Middle frontal gyrus (tissue), 1 donor: ENCODE data around the gene CFAP119.

ENCODE experiments used
- DNase-seq: peaks from one replicate; pipeline ENCODE4 v3.0.0-alpha.2; 2015; ENCODE audit warnings: low spot score; ENCODE audit errors: extremely low spot score

The CFAP119 gene

GRCh38 chr16:30782486-30783279 is 20.8 kb upstream of the CFAP119 start:
- DNase-seq, result no peak

GRCh38 chr16:30780549-30780948 is 18.7 kb upstream of the CFAP119 start:
- DNase-seq, result no peak

- DNase-seq, result no peak
Observed at GRCh38 chr16:30780021-30780420, 18.2 kb upstream of the CFAP119 start.

- no peak for DNase-seq
Observed at GRCh38 chr16:30779596-30779995, 17.7 kb upstream of the CFAP119 start.

- DNase-seq, result no peak
Observed at GRCh38 chr16:30778549-30779244, 16.8 kb upstream of the CFAP119 start.

DNA sequence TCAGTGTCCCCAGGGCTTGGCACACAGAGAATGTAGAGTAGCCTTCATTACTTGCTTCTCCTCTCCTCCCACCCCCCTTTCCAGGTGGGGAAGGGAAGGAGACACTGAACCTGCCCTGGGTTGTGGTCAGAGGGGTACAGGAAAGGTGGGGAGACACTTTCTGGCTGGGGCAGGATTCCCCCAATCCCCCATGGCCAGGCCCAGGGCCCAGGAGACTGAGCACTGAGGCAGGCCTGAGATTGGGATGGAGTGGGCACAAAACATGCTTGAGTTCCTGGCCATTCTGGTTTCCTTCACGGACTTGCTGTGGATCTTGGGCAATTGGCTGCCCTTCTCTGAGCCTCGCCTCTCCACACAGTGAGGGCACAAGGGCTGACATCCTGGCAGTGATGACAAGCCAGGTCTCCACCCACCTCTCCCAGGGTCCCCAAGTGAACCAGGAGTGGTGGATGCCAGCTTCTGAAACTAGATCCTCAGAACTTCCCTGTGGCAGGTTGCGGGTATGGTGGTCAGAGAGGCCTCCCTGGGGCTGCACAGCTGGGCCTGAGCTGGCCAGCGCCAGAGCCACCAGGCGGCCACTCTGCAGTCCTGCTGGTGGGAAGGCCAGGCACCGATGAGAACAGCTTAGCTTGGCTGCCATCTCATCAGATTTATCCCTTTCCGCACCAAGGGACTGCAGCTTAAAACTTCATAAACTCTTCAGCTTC is 15.9 kb upstream of the CFAP119 start:
- no peak for DNase-seq

- DNase-seq, result peak; percentile 74
Observed at GRCh38 chr16:30775392-30776188, 13.7 kb upstream of the CFAP119 start.

DNA sequence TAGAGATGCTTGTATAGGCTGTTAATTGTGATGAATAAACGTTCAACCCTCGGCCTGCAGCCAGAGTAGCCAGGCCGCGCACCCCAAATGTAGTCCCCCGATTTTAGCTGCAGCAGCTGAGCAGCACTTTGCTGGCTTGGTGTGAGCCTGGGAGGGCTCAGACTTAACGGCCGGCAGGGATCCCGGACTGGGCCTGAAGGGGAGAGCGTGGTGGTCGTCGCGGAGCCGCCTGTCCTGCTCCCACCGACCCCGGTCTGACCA is 13.2 kb upstream of the CFAP119 start:
- DNase-seq, result no peak

DNA sequence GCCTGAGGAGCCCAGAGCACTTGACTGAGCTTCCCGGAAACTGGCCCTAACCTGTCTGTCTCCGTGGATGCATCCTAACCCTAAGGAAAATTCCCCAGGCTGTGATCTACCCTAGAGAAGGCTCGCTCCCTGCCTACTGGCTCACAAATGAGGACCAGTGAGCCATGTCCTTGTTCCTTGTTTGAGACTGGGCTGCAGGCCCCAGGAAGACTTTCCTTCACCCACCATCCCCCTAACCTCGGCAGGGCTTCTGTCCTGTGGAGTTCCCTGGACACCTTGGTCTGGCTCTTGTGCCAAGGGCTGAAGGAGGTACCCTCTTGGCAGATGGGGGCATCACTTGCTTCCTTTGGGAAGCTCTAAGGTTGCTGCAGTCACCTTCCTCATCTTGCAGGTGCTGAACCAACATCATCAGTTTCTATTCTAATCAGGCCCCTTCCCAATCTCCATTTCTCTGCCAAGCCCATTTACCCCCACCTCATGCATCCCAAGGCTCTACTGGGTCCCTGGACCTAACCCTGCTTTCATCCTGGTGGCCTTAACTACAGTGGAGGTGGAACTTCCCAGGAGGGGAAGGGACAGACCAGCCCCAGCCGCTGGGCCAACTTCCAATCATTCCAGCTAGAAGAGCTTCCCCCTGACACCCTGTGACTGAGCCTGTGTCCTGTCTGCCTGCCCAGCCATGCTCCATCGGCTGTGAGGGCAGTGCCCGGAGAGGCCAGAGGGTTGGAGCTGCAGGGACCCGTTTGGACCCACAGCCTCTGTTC is 12.7 kb upstream of the CFAP119 start:
- no peak for DNase-seq

DNA sequence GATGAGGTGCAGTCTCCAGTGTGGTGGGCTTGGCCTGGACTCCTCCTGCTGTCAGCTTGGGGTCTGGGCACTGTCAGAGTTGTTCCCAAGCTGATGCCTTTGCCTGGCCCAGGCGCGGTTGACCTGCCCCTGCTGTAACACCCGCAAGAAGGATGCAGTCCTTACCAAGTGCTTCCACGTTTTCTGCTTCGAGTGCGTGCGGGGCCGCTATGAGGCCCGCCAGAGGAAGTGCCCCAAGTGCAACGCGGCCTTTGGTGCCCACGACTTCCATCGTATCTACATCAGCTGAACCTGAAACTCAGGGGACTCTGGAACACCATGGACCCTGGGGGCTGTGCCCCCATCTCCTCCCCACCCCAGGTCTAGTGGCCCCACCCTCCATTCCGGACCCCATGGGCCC is 12.0 kb upstream of the CFAP119 start:
- no peak for DNase-seq

DNA sequence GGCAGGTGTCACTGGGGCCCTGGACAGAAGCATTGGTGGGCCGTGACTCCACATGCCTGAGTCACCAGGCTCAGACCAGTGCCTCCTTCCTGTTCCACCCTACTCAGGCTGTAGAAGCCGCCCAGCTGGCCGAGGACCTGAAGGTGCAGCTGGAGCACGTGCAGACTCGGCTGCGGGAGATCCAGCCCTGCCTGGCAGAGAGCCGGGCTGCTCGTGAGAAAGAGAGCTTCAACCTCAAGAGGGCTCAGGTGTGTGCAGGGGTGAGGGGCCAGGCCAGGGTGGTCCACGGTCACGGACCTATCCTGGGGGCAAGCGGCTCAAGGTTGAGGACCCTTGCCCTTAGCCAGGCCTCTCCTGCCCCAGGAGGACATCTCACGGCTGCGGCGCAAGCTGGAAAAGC is 9.9 kb upstream of the CFAP119 start:
- no peak for DNase-seq

DNA sequence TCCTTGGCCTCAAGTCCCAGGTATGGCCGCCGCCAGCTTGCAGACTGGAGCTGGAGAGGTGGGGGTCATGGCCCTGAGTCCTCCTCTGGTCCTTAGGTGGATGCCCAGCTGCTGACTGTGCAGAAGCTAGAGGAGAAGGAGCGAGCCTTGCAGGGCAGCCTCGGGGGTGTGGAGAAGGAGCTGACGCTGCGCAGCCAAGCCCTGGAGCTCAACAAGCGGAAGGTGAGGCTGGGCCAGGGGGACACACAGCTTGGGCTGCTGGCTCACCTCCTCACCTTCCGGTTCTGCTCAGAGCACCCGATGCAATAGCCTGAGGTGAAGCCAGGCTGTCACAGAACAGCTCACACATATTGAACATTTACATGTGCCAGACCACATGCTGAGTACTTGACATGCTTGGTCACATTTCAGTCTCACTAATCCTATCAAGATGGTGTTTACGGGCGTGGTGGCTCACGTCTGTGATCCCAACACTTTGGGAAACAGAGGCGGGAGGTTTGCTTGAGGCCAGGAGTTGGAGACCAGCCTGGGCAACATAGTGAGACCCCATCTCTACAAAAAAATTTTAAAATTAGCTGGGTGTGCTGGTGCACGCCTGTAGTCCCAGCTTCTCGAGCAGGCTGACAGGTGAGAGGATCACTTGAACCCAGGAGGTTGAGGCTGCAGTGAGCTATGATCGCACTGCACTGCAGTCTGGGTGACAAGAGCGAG is 7.7 kb upstream of the CFAP119 start:
- no peak for DNase-seq

- DNase-seq, result no peak
Observed at GRCh38 chr16:30768583-30769181, 6.8 kb upstream of the CFAP119 start.

DNA sequence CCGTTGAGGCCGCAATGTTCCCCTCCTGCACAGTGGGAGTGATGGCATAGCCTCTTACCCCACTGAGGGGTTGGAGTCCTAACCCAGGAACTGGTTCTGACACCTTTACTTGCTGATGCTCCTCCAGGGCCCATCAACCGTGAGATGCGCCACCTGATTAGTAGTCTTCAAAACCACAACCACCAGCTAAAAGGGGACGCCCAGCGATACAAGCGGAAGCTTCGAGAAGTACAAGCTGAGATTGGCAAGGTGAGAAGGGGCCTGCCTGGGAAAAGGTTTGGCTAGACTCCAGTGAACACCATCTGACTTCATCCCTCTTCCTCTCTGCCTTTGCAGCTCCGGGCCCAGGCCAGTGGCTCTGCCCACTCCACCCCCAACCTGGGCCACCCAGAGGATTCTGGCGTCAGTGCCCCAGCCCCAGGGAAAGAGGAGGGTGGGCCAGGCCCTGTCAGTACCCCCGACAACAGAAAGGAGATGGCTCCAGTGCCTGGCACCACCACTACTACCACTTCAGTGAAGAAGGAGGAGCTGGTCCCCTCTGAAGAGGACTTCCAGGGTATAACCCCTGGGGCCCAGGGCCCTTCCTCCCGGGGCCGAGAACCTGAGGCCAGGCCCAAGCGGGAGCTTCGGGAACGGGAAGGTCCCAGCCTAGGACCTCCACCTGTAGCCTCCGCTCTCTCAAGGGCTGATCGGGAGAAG is 6.1 kb upstream of the CFAP119 start:
- DNase-seq, result no peak

DNA sequence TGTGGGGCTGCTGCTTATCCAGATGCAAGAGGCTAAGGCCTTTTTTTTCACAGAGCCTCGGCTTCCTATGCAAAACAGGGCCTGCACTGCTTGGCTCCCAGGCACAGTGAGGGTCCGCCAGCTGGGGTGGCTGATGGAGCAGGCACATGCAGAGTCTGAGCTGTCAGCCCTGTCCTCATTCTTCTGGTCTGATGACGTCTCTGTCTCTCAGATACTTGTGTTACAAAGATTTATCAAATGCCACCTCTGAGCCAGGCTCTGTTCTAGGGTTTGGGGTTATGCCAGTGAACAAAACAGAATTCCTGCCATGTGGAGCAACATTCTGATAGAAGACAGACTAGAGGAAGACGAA is 5.0 kb upstream of the CFAP119 start:
- no peak for DNase-seq

GRCh38 chr16:30766206-30766932 is 4.5 kb upstream of the CFAP119 start:
- no peak for DNase-seq

DNA sequence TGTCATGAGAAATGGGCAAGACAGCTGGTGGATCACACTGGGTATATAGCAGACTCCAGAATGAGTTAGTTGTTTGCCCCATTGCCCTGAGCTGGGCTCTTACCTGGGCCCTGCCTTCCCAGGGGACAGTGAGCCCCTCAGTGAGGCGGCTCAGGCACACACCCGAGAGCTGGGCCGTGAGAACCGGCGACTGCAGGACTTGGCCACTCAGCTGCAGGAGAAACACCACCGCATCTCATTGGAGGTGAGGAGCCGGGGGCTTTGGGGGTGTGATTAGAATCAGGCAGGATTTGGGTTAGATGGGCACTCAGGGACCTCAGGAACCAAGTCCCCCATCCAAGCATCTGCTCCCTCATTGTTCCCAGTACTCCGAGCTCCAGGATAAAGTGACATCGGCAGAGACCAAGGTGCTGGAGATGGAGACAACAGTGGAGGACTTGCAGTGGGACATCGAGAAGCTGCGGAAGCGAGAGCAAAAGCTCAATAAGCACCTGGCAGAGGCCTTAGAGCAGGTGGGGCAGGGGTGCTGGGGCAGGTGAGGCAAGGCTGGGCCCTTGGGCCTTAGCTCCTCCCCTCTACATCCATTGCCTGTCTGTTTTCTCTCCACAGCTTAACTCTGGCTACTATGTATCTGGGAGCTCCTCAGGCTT is 3.1 kb upstream of the CFAP119 start:
- DNase-seq, result no peak

GRCh38 chr16:30764086-30764485 is 2.2 kb upstream of the CFAP119 start:
- DNase-seq, result no peak
